AG09319 (cell line): Measurements from ENCODE around the gene DCAF7.

Experiments used
- DNase-seq: peaks from one replicate; pipeline ENCODE4 v3.0.0-alpha.2; 2010; ENCODE audit warnings: low read depth; ENCODE audit errors: extremely low read depth
- TF ChIP-seq, protein P1 (sequence below): IDR thresholded peaks from 2 replicates; pipeline ENCODE4 v1.5.1; 2011; ENCODE audit warnings: low read depth, mild to moderate bottlenecking, inconsistent platforms, low read length, moderate library complexity

The DCAF7 gene

GRCh38 chr17:63631062-63631461 lies 80.8 kb downstream of the DCAF7 start:
- DNase-seq = no peak
- TF ChIP-seq, protein P1, sequence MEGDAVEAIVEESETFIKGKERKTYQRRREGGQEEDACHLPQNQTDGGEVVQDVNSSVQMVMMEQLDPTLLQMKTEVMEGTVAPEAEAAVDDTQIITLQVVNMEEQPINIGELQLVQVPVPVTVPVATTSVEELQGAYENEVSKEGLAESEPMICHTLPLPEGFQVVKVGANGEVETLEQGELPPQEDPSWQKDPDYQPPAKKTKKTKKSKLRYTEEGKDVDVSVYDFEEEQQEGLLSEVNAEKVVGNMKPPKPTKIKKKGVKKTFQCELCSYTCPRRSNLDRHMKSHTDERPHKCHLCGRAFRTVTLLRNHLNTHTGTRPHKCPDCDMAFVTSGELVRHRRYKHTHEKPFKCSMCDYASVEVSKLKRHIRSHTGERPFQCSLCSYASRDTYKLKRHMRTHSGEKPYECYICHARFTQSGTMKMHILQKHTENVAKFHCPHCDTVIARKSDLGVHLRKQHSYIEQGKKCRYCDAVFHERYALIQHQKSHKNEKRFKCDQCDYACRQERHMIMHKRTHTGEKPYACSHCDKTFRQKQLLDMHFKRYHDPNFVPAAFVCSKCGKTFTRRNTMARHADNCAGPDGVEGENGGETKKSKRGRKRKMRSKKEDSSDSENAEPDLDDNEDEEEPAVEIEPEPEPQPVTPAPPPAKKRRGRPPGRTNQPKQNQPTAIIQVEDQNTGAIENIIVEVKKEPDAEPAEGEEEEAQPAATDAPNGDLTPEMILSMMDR = no peak

- no peak for DNase-seq
- TF ChIP-seq, protein P1 = no peak
These were observed 81.3 kb downstream of the DCAF7 start for GRCh38 chr17:63631626-63632025.

GRCh38 chr17:63633742-63634141 lies 83.5 kb downstream of the DCAF7 start:
- DNase-seq = no peak
- TF ChIP-seq, protein P1 = no peak

GRCh38 chr17:63634163-63634562 lies 83.9 kb downstream of the DCAF7 start:
- TF ChIP-seq, protein P1 = no peak
- DNase-seq = no peak

DNA sequence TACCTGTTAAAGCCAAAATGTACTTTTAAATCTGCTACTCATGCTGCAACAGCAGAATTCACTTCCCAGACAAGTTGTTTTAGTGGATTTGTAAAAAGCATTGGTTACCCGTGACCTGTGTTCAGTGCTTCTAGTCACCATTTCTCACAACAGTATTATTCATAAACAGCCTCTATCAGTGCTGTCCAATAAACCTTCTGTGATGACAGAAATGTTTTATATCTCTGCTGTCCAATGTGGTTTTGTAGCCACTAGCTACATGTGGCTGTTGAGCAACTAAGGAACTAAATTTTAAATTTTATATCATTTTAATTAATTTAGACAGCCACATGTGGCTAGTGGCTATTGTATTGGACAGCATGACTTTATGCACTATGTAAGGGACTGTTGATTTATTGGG lies 84.5 kb downstream of the DCAF7 start:
- TF ChIP-seq, protein P1 = no peak
- DNase-seq = no peak

GRCh38 chr17:63635290-63635689 lies 85.0 kb downstream of the DCAF7 start:
- TF ChIP-seq, protein P1 = no peak

DNA sequence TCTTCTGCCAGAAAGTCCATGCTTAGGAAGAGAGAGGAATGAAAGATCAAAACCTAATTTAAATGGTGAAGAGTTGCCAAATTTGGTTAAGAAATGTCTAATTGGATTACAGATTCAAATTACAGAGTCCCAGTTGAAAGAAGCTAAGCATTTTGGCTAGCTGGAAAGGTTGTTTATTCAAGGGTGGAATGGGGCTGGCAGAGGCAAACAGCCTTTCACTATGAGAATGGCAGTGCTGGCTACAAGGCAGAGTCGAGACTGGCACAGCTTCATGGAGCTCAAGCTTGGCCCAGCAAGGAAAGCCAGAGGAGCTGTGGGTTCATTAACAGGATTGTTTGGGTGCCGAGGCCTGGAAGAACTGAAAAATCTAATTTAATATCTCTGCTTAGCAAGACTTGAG lies 85.5 kb downstream of the DCAF7 start:
- TF ChIP-seq, protein P1 = no peak
- DNase-seq = no peak

More at GRCh38 chr17:63635290-63635689, 85.0 kb downstream of the DCAF7 start:
- no peak for DNase-seq

GRCh38 chr17:63639125-63639524 lies 88.8 kb downstream of the DCAF7 start:
- TF ChIP-seq, protein P1 = no peak

More at GRCh38 chr17:63639125-63639524, 88.8 kb downstream of the DCAF7 start:
- DNase-seq = no peak
